SU-DHL-6 (cell line): ENCODE measurements around the gene PCYT1B.

Experiments
- H2AFZ ChIP-seq: fragments of 200-600 bp; sonication (generic); 2 replicates; pipeline ENCODE4 v1.6.1; 2014; ENCODE audit warnings: low read depth, mild to moderate bottlenecking, moderate library complexity, mixed read lengths, antibody characterized with exemption, low read length; ENCODE audit not compliant: severe bottlenecking
- H3F3A ChIP-seq: fragments of 200-600 bp; shearing (Covaris generic); 2 replicates; pipeline ENCODE4 v1.6.0; 2016; ENCODE audit warnings: antibody characterized with exemption, mild to moderate bottlenecking; ENCODE audit not compliant: insufficient read depth
- H3K27ac ChIP-seq: fragments of 200-600 bp; sonication (generic); 2 replicates; pipeline ENCODE4 v1.5.1; 2016; ENCODE audit warnings: low read depth, mild to moderate bottlenecking, low read length, moderate library complexity, mixed read lengths
- H3K27me3 ChIP-seq: fragments of 200-600 bp; sonication (generic), shearing (Covaris generic); 2 replicates; pipeline ENCODE4 v1.6.0; 2014; ENCODE audit warnings: mild to moderate bottlenecking, low read length
- H3K36me3 ChIP-seq: fragments of 200-600 bp; sonication (generic); 2 replicates; pipeline ENCODE4 v1.6.1; 2014; ENCODE audit warnings: mild to moderate bottlenecking, low read length, mixed read lengths
- H3K4me2 ChIP-seq: fragments of 300-600, 200-600 bp; shearing (Covaris generic), sonication (generic); 2 replicates; pipeline ENCODE4 v1.6.0; 2014; ENCODE audit warnings: low read length, low read depth, mild to moderate bottlenecking; ENCODE audit not compliant: poor library complexity, severe bottlenecking
- H3K4me3 ChIP-seq: fragments of 200-600 bp; sonication (generic); 2 replicates; pipeline ENCODE4 v1.5.1; 2014; ENCODE audit warnings: antibody characterized with exemption, low read length, mild to moderate bottlenecking, mixed read lengths; ENCODE audit not compliant: insufficient read depth, poor library complexity, severe bottlenecking
- H3K79me2 ChIP-seq: fragments of 200-600 bp; sonication (generic); 2 replicates; pipeline ENCODE4 v1.6.1; 2014; ENCODE audit warnings: mild to moderate bottlenecking, low read length, moderate library complexity; ENCODE audit not compliant: insufficient read depth
- H3K9ac ChIP-seq: fragments of 200-600 bp; sonication (generic); 2 replicates; pipeline ENCODE4 v1.7.0; 2014; ENCODE audit warnings: mild to moderate bottlenecking, low read length
- H3K9me2 ChIP-seq: fragments of 200-600 bp; sonication (generic); replicated peaks from 2 replicates; pipeline ENCODE4 v1.6.1; 2014; ENCODE audit warnings: low read length; ENCODE audit not compliant: insufficient read depth
- H3K9me3 ChIP-seq: fragments of 200-600 bp; sonication (generic); 2 replicates; pipeline ENCODE4 v1.6.1; 2014; ENCODE audit warnings: low read length, mixed read lengths; ENCODE audit not compliant: insufficient read depth
- H4K20me1 ChIP-seq: fragments of 200-600 bp; sonication (generic); 2 replicates; pipeline ENCODE4 v1.6.1; 2014; ENCODE audit warnings: low read depth, mild to moderate bottlenecking, antibody characterized with exemption, low read length, moderate library complexity, mixed read lengths
- EZH2phosphoT487 ChIP-seq: fragments of 200-600 bp; sonication (generic), shearing (Covaris generic); conservative IDR thresholded peaks from 2 replicates; pipeline ENCODE4 v1.6.1; 2018; ENCODE audit warnings: mild to moderate bottlenecking, antibody characterized with exemption, low read length, moderate library complexity, mixed read lengths
- TF ChIP-seq, protein P1 (sequence below): fragments of 200-600 bp; sonication (generic); IDR thresholded peaks from one replicate; pipeline ENCODE4 v1.5.1; 2017; ENCODE audit warnings: antibody characterized with exemption, mild to moderate bottlenecking, low read length, moderate library complexity; ENCODE audit not compliant: insufficient read depth, poor library complexity, severe bottlenecking

The PCYT1B gene

GRCh38 chrX:24646745-24647182 is 383 bp downstream of the PCYT1B start:
- H3K9me2 ChIP-seq, result no peaks in the 10 kb centered on the region
- H2AFZ ChIP-seq, result peak overlapping the region; percentile 93
- TF ChIP-seq, protein P1, sequence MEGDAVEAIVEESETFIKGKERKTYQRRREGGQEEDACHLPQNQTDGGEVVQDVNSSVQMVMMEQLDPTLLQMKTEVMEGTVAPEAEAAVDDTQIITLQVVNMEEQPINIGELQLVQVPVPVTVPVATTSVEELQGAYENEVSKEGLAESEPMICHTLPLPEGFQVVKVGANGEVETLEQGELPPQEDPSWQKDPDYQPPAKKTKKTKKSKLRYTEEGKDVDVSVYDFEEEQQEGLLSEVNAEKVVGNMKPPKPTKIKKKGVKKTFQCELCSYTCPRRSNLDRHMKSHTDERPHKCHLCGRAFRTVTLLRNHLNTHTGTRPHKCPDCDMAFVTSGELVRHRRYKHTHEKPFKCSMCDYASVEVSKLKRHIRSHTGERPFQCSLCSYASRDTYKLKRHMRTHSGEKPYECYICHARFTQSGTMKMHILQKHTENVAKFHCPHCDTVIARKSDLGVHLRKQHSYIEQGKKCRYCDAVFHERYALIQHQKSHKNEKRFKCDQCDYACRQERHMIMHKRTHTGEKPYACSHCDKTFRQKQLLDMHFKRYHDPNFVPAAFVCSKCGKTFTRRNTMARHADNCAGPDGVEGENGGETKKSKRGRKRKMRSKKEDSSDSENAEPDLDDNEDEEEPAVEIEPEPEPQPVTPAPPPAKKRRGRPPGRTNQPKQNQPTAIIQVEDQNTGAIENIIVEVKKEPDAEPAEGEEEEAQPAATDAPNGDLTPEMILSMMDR, result no peak
- no peak for TF ChIP-seq EZH2phosphoT487
- H3K4me3 ChIP-seq, result no peak overlapping the region
- no peaks in the 10 kb centered on the region for H4K20me1 ChIP-seq
- H3K4me2 ChIP-seq, result peak overlapping the region; percentile 53
- no peaks in the 10 kb centered on the region for H3K9me3 ChIP-seq
- no peak overlapping the region for H3K9ac ChIP-seq
- H3K27ac ChIP-seq, result no peak overlapping the region
- H3F3A ChIP-seq, result no peaks in the 10 kb centered on the region
- no peaks in the 10 kb centered on the region for H3K36me3 ChIP-seq
- no peaks in the 10 kb centered on the region for H3K27me3 ChIP-seq
- no peaks in the 10 kb centered on the region for H3K79me2 ChIP-seq

DNA sequence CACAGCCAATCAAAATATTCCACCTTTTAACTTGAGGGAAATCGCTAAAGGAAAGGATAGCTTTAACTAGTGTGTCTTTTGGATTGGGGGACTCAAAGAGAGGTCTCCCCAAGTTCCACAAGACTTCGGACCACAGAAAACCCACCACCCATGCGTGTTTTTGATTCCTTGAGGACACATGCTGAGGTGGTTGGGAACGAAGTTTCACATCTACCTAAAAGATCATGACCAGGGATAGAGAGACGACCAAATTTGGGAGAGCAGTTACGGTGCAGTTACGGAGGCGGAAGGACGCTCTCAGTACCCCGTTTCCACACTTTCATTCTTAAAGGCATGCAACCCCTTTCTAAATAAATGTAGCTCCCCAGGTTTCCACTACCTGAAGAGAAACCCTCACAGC is 1.1 kb downstream of the PCYT1B start:
- no peaks in the 10 kb centered on the region for H4K20me1 ChIP-seq
- no peaks in the 10 kb centered on the region for H3K36me3 ChIP-seq
- TF ChIP-seq, protein P1, result no peak
- no peak for TF ChIP-seq EZH2phosphoT487
- H3F3A ChIP-seq, result no peaks in the 10 kb centered on the region
- H3K4me2 ChIP-seq, result no peak overlapping the region
- H3K27ac ChIP-seq, result no peak overlapping the region
- H3K79me2 ChIP-seq, result no peaks in the 10 kb centered on the region
- H3K9me3 ChIP-seq, result no peaks in the 10 kb centered on the region
- no peak overlapping the region for H3K9ac ChIP-seq
- no peak overlapping the region for H2AFZ ChIP-seq
- H3K27me3 ChIP-seq, result no peaks in the 10 kb centered on the region
- no peaks in the 10 kb centered on the region for H3K9me2 ChIP-seq
- no peak overlapping the region for H3K4me3 ChIP-seq

- Histone ChIP-seq H3K36me3 (no peaks in the 10 kb centered on the region), H3K9ac (no peak overlapping the region), H4K20me1 (no peaks in the 10 kb centered on the region), H3F3A (no peaks in the 10 kb centered on the region), H3K4me3 (no peak overlapping the region), H3K4me2 (no peak overlapping the region), H3K27ac (no peak overlapping the region), H3K27me3 (no peaks in the 10 kb centered on the region), H2AFZ (no peak overlapping the region), H3K9me3 (no peaks in the 10 kb centered on the region), H3K9me2 (no peaks in the 10 kb centered on the region), H3K79me2 (no peaks in the 10 kb centered on the region)
- TF ChIP-seq EZH2phosphoT487, result no peak
- TF ChIP-seq, protein P1, result no peak
Measured at GRCh38 chrX:24643116-24643515, 4.0 kb downstream of the PCYT1B start.
